Mesenchymal stem cell (in vitro differentiated cells and primary cell): ENCODE results near the gene NUP205.
A peak's percentile ranks its signal among the peaks of the same experiment; 100 is the strongest.

Source experiments
- DNase-seq: peaks from one replicate; pipeline ENCODE4 v3.0.0-alpha.2; 2013
- H2AFZ ChIP-seq: one replicate; pipeline ENCODE4 v1.6.1; 2013; ENCODE audit warnings: low read depth, mild to moderate bottlenecking, control low read depth, inconsistent platforms, low read length, moderate library complexity
- H2AK5ac ChIP-seq: 2 replicates; pipeline ENCODE4 v1.6.1; 2013; ENCODE audit warnings: low read length, moderate library complexity, mild to moderate bottlenecking, inconsistent platforms; ENCODE audit not compliant: severe bottlenecking
- H2BK120ac ChIP-seq: one replicate; pipeline ENCODE4 v1.6.1; 2013; ENCODE audit warnings: low read depth, mild to moderate bottlenecking, inconsistent platforms, low read length, moderate library complexity
- H2BK12ac ChIP-seq, 2 experiments: one replicate each; pipeline ENCODE4 v1.6.1; 2013; ENCODE audit warnings: inconsistent platforms in 2 of 2, low read length in 2 of 2, mild to moderate bottlenecking in 2 of 2, moderate library complexity in 2 of 2, control low read depth in 1 of 2
- H2BK15ac ChIP-seq: one replicate; pipeline ENCODE4 v1.6.1; 2013; ENCODE audit warnings: mild to moderate bottlenecking, low read depth, inconsistent platforms; ENCODE audit not compliant: poor library complexity, severe bottlenecking
- H2BK5ac ChIP-seq: 2 replicates; pipeline ENCODE4 v1.6.1; 2013; ENCODE audit warnings: low read depth, mild to moderate bottlenecking, low read length, control low read depth, inconsistent platforms; ENCODE audit not compliant: poor library complexity, severe bottlenecking
- H3K14ac ChIP-seq, 2 experiments: one replicate each; pipeline ENCODE4 v1.6.1; 2013; ENCODE audit warnings: inconsistent platforms in 2 of 2, low read length in 2 of 2, control low read depth in 1 of 2, mild to moderate bottlenecking in 1 of 2, moderate library complexity in 1 of 2
- H3K18ac ChIP-seq, 2 experiments: one replicate each; pipeline ENCODE4 v1.6.1; 2013; ENCODE audit warnings: inconsistent platforms in 2 of 2, low read length in 2 of 2, control low read depth in 1 of 2, low read depth in 1 of 2, mild to moderate bottlenecking in 1 of 2
- H3K23ac ChIP-seq, 2 experiments: one replicate each; pipeline ENCODE4 v1.6.1; 2013; ENCODE audit warnings: inconsistent platforms in 2 of 2, low read length in 2 of 2, mild to moderate bottlenecking in 2 of 2, moderate library complexity in 2 of 2, control low read depth in 1 of 2
- H3K27ac ChIP-seq: 2 replicates; pipeline ENCODE4 v1.5.1; 2013; ENCODE audit warnings: mild to moderate bottlenecking, moderate library complexity, low read length, control low read depth, inconsistent platforms; ENCODE audit not compliant: poor library complexity, severe bottlenecking
- H3K27me3 ChIP-seq, 2 experiments: 2 replicates each; pipeline versions ENCODE4 v1.6.1 to v1.7.0; 2013; ENCODE audit warnings: low read length in 2 of 2, mild to moderate bottlenecking in 2 of 2, moderate library complexity in 2 of 2, control low read depth in 1 of 2, inconsistent platforms in 1 of 2; ENCODE audit not compliant: control insufficient read depth in 1 of 2, insufficient read depth in 1 of 2
- H3K36me3 ChIP-seq, 2 experiments: 2 replicates each; pipeline versions ENCODE4 v1.6.1 to v1.7.0; 2013; ENCODE audit warnings: low read length in 2 of 2, control low read depth in 1 of 2, inconsistent platforms in 1 of 2, low read depth in 1 of 2, mild to moderate bottlenecking in 1 of 2; ENCODE audit not compliant: insufficient read depth in 2 of 2, control insufficient read depth in 1 of 2
- H3K4ac ChIP-seq, 2 experiments: one replicate each; pipeline ENCODE4 v1.6.1; 2013; ENCODE audit warnings: inconsistent platforms in 2 of 2, low read length in 2 of 2, mild to moderate bottlenecking in 2 of 2, moderate library complexity in 2 of 2, control low read depth in 1 of 2, low read depth in 1 of 2
- H3K4me1 ChIP-seq: 2 replicates; pipeline ENCODE4 v1.6.1; 2013; ENCODE audit warnings: low read depth, low read length, control low read depth; ENCODE audit not compliant: control insufficient read depth, insufficient read depth
- H3K4me2 ChIP-seq: 2 replicates; pipeline ENCODE4 v1.6.1; 2013; ENCODE audit warnings: low read length, mild to moderate bottlenecking, inconsistent platforms; ENCODE audit not compliant: poor library complexity, severe bottlenecking
- H3K4me3 ChIP-seq, 2 experiments: 2 replicates each; pipeline versions ENCODE4 v1.5.1 to v1.7.0; 2013; ENCODE audit warnings: low read length in 2 of 2, mild to moderate bottlenecking in 2 of 2, control low read depth in 1 of 2, low read depth in 1 of 2; ENCODE audit not compliant: insufficient read depth in 1 of 2
- H3K79me1 ChIP-seq: replicated peaks from 2 replicates; pipeline ENCODE4 v1.6.1; 2013; ENCODE audit warnings: mild to moderate bottlenecking, control low read depth, low read length, inconsistent platforms; ENCODE audit not compliant: poor library complexity, severe bottlenecking
- H3K9ac ChIP-seq: 2 replicates; pipeline ENCODE4 v1.7.0; 2013; ENCODE audit warnings: mild to moderate bottlenecking, low read length, moderate library complexity
- H3K9me3 ChIP-seq: 2 replicates; pipeline ENCODE4 v1.7.0; 2013; ENCODE audit warnings: mild to moderate bottlenecking, low read length; ENCODE audit not compliant: control insufficient read depth
- H4K8ac ChIP-seq: one replicate; pipeline ENCODE4 v1.6.1; 2013; ENCODE audit warnings: inconsistent platforms, mild to moderate bottlenecking, low read length, moderate library complexity
- H4K91ac ChIP-seq: one replicate; pipeline ENCODE4 v1.6.1; 2013; ENCODE audit warnings: mild to moderate bottlenecking, low read length, inconsistent platforms
- WGBS: methylation state at CpG from one replicate; pipeline ENCODE4 v1.1.7; 2013; ENCODE audit warnings: mixed read lengths; 5-methylcytosine and 5-hydroxymethylcytosine counted together

The NUP205 gene

DNA sequence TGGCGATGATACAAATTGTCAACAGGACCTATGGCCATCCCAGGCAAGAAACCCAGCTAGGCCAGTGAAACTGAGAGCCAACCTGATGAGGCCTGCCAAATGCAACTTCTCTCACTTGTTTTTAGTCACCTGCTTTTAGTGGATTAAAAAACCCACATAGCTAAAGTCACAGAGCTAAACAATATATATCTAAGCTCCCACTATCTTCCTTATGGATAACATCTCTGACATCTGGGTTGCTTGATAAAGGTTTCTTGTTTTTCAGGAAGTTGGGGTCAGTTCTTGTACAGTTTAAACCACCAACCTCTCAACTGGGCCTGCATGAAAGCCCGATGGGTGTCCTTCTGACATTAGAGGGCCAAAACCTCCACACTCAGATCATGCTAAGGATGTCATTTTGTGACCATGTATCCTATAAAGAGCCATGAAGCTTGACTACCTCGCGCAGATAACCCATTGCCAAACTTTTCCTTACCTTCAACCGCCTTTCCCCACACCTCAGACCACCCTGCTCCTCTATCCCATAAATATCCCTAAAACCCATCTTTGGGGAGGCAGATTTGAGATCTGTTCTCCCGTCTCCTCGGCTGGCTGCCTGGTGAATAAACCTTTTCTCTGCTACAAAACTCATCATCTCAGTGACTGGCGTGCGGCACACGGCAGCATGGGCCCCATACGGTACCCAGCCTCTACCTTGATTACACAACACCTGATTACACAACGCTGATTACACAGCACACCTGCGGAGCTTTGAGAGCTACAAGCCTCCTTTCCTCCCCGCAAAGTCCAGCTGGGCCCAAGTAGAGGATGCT, 103.8 kb downstream of the NUP205 start:
- Histone ChIP-seq H3K18ac (peak overlapping the region; percentile 25 to 91), H3K4me2 (peak overlapping the region; percentile 53), H3K4ac (peak overlapping the region; percentile 85 to 86), H3K27me3 (no peaks in the 10 kb centered on the region), H2BK120ac (peak overlapping the region; percentile 94), H2AFZ (peak overlapping the region; percentile 95), H3K9ac (peak overlapping the region; percentile 100), H3K9me3 (no peaks in the 10 kb centered on the region), H3K36me3 (peaks cover 4 to 5% of the 10 kb centered on the region in 2 experiments), H2BK12ac (peak overlapping the region in 1 of 2 experiments; percentile 25), H3K4me1 (peaks cover 15% of the 10 kb centered on the region), H3K27ac (peak overlapping the region; percentile 47), H2BK15ac (peak overlapping the region; percentile 60), H4K8ac (peak overlapping the region; percentile 98), H2AK5ac (peak overlapping the region; percentile 33), H3K4me3 (peak overlapping the region; percentile 95 to 98), H3K23ac (no peak overlapping the region), H3K79me1 (peaks cover 5% of the 10 kb centered on the region), H3K14ac (no peak overlapping the region), H4K91ac (peak overlapping the region; percentile 74), H2BK5ac (no peak overlapping the region)
- DNase-seq: no peak
- 82% methylated on average over 14 of the region's 14 CpGs for WGBS

DNA sequence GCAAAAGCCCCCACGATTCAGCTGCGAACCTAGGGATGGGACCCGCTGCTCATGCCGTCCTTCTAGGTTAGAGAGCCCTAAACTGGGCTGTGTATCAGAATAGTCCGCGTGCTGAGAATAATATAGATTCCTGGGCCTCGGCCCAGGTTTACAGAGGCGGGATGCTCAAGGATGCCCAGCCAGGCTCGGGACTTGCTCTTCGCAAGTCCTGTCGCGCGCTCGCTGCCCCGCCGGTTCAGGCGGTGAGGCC, 104.3 kb downstream of the NUP205 start:
- WGBS: 11% methylated on average over 17 of the region's 17 CpGs
- peak overlapping the region; percentile 94 for H2BK120ac ChIP-seq
- H3K79me1 ChIP-seq: peaks cover 5% of the 10 kb centered on the region

DNA sequence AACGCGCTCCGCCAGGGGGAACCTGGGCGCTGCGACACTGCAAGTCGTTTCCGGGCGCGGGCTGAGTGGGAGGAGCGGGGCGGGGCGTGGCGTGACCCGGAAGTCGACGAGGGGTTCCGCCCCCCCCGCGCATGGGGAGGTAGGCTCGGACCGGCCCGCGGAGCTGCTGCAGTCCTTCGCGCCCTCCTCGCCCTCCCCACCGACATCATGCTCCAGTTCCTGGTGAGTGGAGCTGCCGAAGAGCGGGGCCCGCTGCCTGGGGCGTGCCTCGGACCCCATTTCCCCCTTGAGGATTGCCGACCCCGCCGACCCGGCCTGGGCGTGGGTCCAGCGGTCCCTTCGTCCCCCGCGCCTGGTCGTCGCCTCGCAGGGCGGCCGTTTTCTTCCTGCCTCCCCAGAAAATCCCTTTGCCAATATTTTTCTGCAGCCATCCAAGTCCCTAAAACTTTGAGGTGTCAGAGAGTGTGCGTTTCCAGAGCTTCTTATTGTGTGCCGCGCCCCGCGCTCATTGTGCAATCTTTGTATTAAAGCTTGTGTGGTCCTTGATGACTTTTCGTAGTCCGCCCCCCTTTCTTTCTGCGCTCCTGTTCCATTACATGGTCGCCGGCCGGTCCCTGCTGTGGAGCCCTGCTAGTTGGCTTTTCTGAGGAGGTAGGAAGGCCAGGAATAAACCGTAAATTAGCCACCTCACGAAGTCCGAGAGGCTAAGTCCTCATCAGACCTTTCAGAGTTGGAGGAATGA, 104.8 kb downstream of the NUP205 start, which contains the start of gene STMP1:
STMP1 (plus strand) TSS at position 142 of the 742 bp plus-strand sequence.
- Histone ChIP-seq H4K91ac (peak within 1 kb of the TSS; percentile 95), H3K27ac (peak within 1 kb of the TSS; percentile 74), H3K27me3 (no peaks in the 10 kb centered on the region), H2BK5ac (peak within 1 kb of the TSS; percentile 59), H3K36me3 (peaks cover 4 to 8% of the 10 kb centered on the region in 2 experiments), H3K4me2 (peak within 1 kb of the TSS; percentile 53), H3K14ac (peak within 1 kb of the TSS; percentile 70 to 96), H3K9me3 (no peaks in the 10 kb centered on the region), H3K4ac (peak within 1 kb of the TSS; percentile 90 to 96), H4K8ac (peak within 1 kb of the TSS; percentile 99), H3K9ac (peak within 1 kb of the TSS; percentile 100), H2BK15ac (peak within 1 kb of the TSS; percentile 60), H3K23ac (peak within 1 kb of the TSS in 1 of 2 experiments; percentile 92), H3K18ac (peak within 1 kb of the TSS; percentile 94 to 95), H3K79me1 (peaks cover 5% of the 10 kb centered on the region), H3K4me3 (peak within 1 kb of the TSS; percentile 95 to 98), H2AK5ac (peak within 1 kb of the TSS; percentile 33), H2AFZ (peak within 1 kb of the TSS; percentile 95), H2BK12ac (peak within 1 kb of the TSS; percentile 25 to 50), H3K4me1 (peaks cover 15% of the 10 kb centered on the region), H2BK120ac (peak within 1 kb of the TSS; percentile 94)
- WGBS: under 1% methylated on average over 45 of the region's 60 CpGs
- DNase-seq: peak; percentile 94

More for the DNA sequence above, 104.3 kb downstream of the NUP205 start:
- no peak for DNase-seq
- Histone ChIP-seq H3K27me3 (no peaks in the 10 kb centered on the region), H3K14ac (no peak overlapping the region), H3K9ac (peak overlapping the region; percentile 100), H3K27ac (peak overlapping the region; percentile 47), H3K4me1 (peaks cover 15% of the 10 kb centered on the region), H2BK12ac (peak overlapping the region in 1 of 2 experiments; percentile 25), H3K36me3 (peaks cover 4 to 8% of the 10 kb centered on the region in 2 experiments), H2BK15ac (peak overlapping the region; percentile 60), H2AK5ac (peak overlapping the region; percentile 33), H4K91ac (peak overlapping the region; percentile 74), H2BK5ac (no peak overlapping the region), H3K9me3 (no peaks in the 10 kb centered on the region), H3K4ac (peak overlapping the region; percentile 85 to 86), H4K8ac (peak overlapping the region; percentile 98), H3K4me3 (peak overlapping the region; percentile 95 to 98), H3K4me2 (peak overlapping the region; percentile 53), H2AFZ (peak overlapping the region; percentile 95), H3K18ac (peak overlapping the region; percentile 25 to 91), H3K23ac (no peak overlapping the region)
